K562 (cell line): ENCODE measurements around the gene CTPS1. TPM values are rescaled to one million over a fixed set of nuclear protein-coding genes. Genes with fewer than 3 reads are reported as not detected.

ENCODE experiments used
- ATAC-seq: fragments of 200-7000 bp; cut with Tn5 transposase; 3 replicates; pipeline ENCODE4 v1.9.1; 2020; ENCODE audit warnings: moderate library complexity
- BruUV-seq: library from RNA; stranded (reverse); fragments of 400-500 nt; replicated peaks from 2 replicates; lab custom pipeline; 2021; lab: Mats Ljungman, UMichigan
- CTCF ChIA-PET: fragments of 300-600 bp; formaldehyde crosslinking; extraction: SDS; loops from one replicate; lab custom pipeline; 2021; ENCODE audit warnings: low intra/inter-chr PET ratio; lab: Yijun Ruan, JAX
- POLR2A ChIA-PET: fragments of 300-600, 350-650 bp; sonication (Branson Sonifier 250); formaldehyde crosslinking; extraction: SDS; loops from one replicate; lab custom pipeline; 2021; ENCODE audit warnings: antibody characterized with exemption, inconsistent platforms; lab: Yijun Ruan, JAX
- DNase-seq, 4 experiments: peaks; one replicate each; pipeline versions ENCODE4 v3.0.0 to v3.0.0-alpha.2; 2011 to 2018; ENCODE audit warnings: low spot score in 3 of 4, mixed read lengths in 3 of 4; ENCODE audit errors: extremely low read depth in 1 of 4
- FAIRE-seq: peaks from 2 replicates; lab custom pipeline; 2011; peaks lifted over from hg19 to GRCh38; lab: Jason Lieb, UNC
- H2AFZ ChIP-seq: 2 replicates; pipeline ENCODE4 v1.6.0; 2011; ENCODE audit warnings: low read depth, low read length, control low read depth, inconsistent platforms
- H3K27ac ChIP-seq: fragments of 200-600 bp; 3 replicates; pipeline ENCODE4 v1.8.0; 2011; ENCODE audit warnings: low read depth, mild to moderate bottlenecking, control low read depth, inconsistent platforms, low read length, moderate library complexity, mixed read lengths; ENCODE audit errors: extremely low read depth
- H3K27me3 ChIP-seq, 2 experiments: fragments of 300-600 bp in 1 of 2; 2 replicates in 1 of 2; 3 replicates in 1 of 2; pipeline versions ENCODE4 v1.6.0 to v1.8.0; 2011; ENCODE audit warnings: inconsistent platforms in 2 of 2, low read length in 2 of 2, mild to moderate bottlenecking in 1 of 2, mixed read lengths in 1 of 2, moderate library complexity in 1 of 2; ENCODE audit not compliant: control insufficient read depth in 2 of 2, insufficient read depth in 2 of 2
- H3K36me3 ChIP-seq: fragments of 300-600 bp; 3 replicates; pipeline ENCODE4 v1.8.0; 2011; ENCODE audit warnings: mild to moderate bottlenecking, low read length, inconsistent platforms; ENCODE audit not compliant: control insufficient read depth, insufficient read depth
- H3K4me1 ChIP-seq, 2 experiments: fragments of 200-600 bp in 1 of 2; replicated peaks in 1 of 2; 2 replicates in 1 of 2; 3 replicates in 1 of 2; pipeline versions ENCODE4 v1.5.1 to v1.8.0; 2011; ENCODE audit warnings: inconsistent platforms in 2 of 2, low read length in 2 of 2, mild to moderate bottlenecking in 1 of 2, mixed read lengths in 1 of 2, moderate library complexity in 1 of 2; ENCODE audit not compliant: control insufficient read depth in 2 of 2, insufficient read depth in 2 of 2
- H3K4me2 ChIP-seq: 2 replicates; pipeline ENCODE4 v1.6.1; 2011; ENCODE audit warnings: low read length, control low read depth, inconsistent platforms, mixed read lengths; ENCODE audit not compliant: insufficient read depth
- H3K4me3 ChIP-seq: fragments of 200-600 bp; sonication (generic), shearing (Covaris generic); 2 replicates; pipeline ENCODE4 v1.5.1; 2016; ENCODE audit warnings: control low read depth, inconsistent platforms
- H3K79me2 ChIP-seq: fragments of 200-600 bp; 3 replicates; pipeline ENCODE4 v1.8.0; 2011; ENCODE audit warnings: low read length, inconsistent platforms; ENCODE audit not compliant: control insufficient read depth, insufficient read depth
- H3K9ac ChIP-seq, 2 experiments: 2 replicates each; pipeline versions ENCODE4 v1.6.0 to v1.6.1; 2011; ENCODE audit warnings: low read depth in 2 of 2, low read length in 2 of 2, control low read depth in 1 of 2, inconsistent platforms in 1 of 2, mild to moderate bottlenecking in 1 of 2, mixed read lengths in 1 of 2; ENCODE audit not compliant: insufficient read depth in 1 of 2
- H3K9me1 ChIP-seq: one replicate; pipeline ENCODE4 v1.6.0; 2011; ENCODE audit warnings: inconsistent platforms, mild to moderate bottlenecking, low read length, moderate library complexity; ENCODE audit not compliant: control insufficient read depth, insufficient read depth
- H3K9me3 ChIP-seq: replicated peaks from 2 replicates; pipeline ENCODE4 v1.5.1; 2011; ENCODE audit warnings: low read depth, low read length, inconsistent platforms; ENCODE audit not compliant: control insufficient read depth, insufficient read depth
- H4K20me1 ChIP-seq: replicated peaks from 2 replicates; pipeline ENCODE4 v1.6.1; 2011; ENCODE audit warnings: low read length, inconsistent platforms, mixed read lengths; ENCODE audit not compliant: control insufficient read depth, insufficient read depth
- ETS2 ChIP-seq: IDR thresholded peaks from 2 replicates; pipeline ENCODE4 v1.6.1; 2016; ENCODE audit warnings: borderline replicate concordance, missing genetic modification characterization, mild to moderate bottlenecking, moderate library complexity, missing compliant biosample characterization; ENCODE audit not compliant: poor library complexity, severe bottlenecking
- GTF2A2 ChIP-seq: IDR thresholded peaks from 2 replicates; pipeline ENCODE4 v1.6.1; 2016; ENCODE audit warnings: mild to moderate bottlenecking, missing genetic modification characterization, missing compliant biosample characterization
- HMGXB4 ChIP-seq: sonication (generic); formaldehyde crosslinking; IDR thresholded peaks from 2 replicates; pipeline ENCODE4 v1.8.1; 2023; ENCODE audit warnings: mild to moderate bottlenecking, missing genetic modification reagents
- NR4A1 ChIP-seq, 2 experiments: fragments of 250-450 bp in 1 of 2; fragments of 450-650 bp in 1 of 2; sonication (Bioruptor Pico) in 1 of 2; IDR thresholded peaks; 2 replicates each; pipeline versions ENCODE4 v1.4.0 to v1.6.1; 2016 to 2020; ENCODE audit warnings: mild to moderate bottlenecking in 2 of 2, missing compliant biosample characterization in 1 of 2, missing genetic modification characterization in 1 of 2, moderate library complexity in 1 of 2
- RUNX1 ChIP-seq: sonication (generic); IDR thresholded peaks from 2 replicates; pipeline ENCODE4 v1.6.1; 2016; ENCODE audit warnings: antibody characterized with exemption, low read depth
- SAP30 ChIP-seq: fragments of 200-600 bp; sonication (generic); IDR thresholded peaks from 2 replicates; pipeline ENCODE4 v1.6.1; 2012; ENCODE audit warnings: borderline replicate concordance, low read depth, mild to moderate bottlenecking, moderate library complexity, low read length, control low read depth, inconsistent platforms; ENCODE audit not compliant: insufficient read depth, poor library complexity, severe bottlenecking
- THAP7 ChIP-seq: fragments of 250-450 bp; sonication (Bioruptor Pico); IDR thresholded peaks from 2 replicates; pipeline ENCODE4 v1.5.0; 2021
- ZNF217 ChIP-seq: sonication (generic); formaldehyde crosslinking; IDR thresholded peaks from 2 replicates; pipeline ENCODE4 v1.8.0; 2022; ENCODE audit warnings: mild to moderate bottlenecking, missing genetic modification reagents
- ZNF253 ChIP-seq: fragments of 250-450 bp; sonication (Bioruptor Pico); conservative IDR thresholded peaks from 2 replicates; pipeline ENCODE4 v1.6.1; 2021; ENCODE audit warnings: mild to moderate bottlenecking
- WGBS: fragments of 100-300 bp; shearing (Covaris generic); methylation state at CpG from one replicate; pipeline ENCODE4 v1.1.6; 2016; ENCODE audit warnings: low coverage, mixed read lengths; ENCODE audit not compliant: insufficient coverage; ENCODE audit errors: missing lambda C conversion rate; 5-methylcytosine and 5-hydroxymethylcytosine counted together
- in situ Hi-C: fragments of 300-500 bp; cut with MboI; formaldehyde crosslinking; loops from 4 replicates; pipeline ENCODE4 v1.15.0; 2018; ENCODE audit warnings: inconsistent platforms, mixed read lengths
- intact Hi-C: fragments of 100-400 bp; cut with micrococcal nuclease; formaldehyde crosslinking; loops from 2 replicates; pipeline ENCODE4 v1.14.2; 2022
- polyA plus RNA-seq, 8 experiments: library from polyadenylated mRNA; depleted of rRNA in 4 of 8; stranded (reverse) in 5 of 8; unstranded in 3 of 8; fragments of >200 nt; fragmentation: Nextera tagmentation in 2 of 8; fragmentation: Illumina TruSeq in 1 of 8; extraction: Ambion mirVana in 2 of 8; extraction: Trizol in 1 of 8; gene quantifications; 2 replicates each; pipeline versions ENCODE4 v1.2.1 to v1.2.3, GENCODE V29; 2011 to 2014; ENCODE audit warnings: inconsistent platforms in 1 of 8, missing spikeins in 1 of 8
- total RNA-seq, 7 experiments: library from RNA; depleted of rRNA in 6 of 7; stranded (reverse); fragments of >200 nt in 6 of 7; fragmentation: Illumina TruSeq in 2 of 7; extraction: Trizol in 2 of 7; gene quantifications; 2 replicates each; pipeline versions ENCODE4 v1.2.1 to v1.2.3, GENCODE V29; 2011 to 2021; ENCODE audit warnings: low replicate concordance in 1 of 7

The CTPS1 gene
- total and polyA plus RNA-seq, 9 of the 15 experiments (the other 6 are each of a cell fraction or from before 2014, with no cell fraction given), result 44.4 to 164 (median 87.7) TPM

- H3K4me3 ChIP-seq, result no peak overlapping the region
- ATAC-seq, result no peak
- H3K79me2 ChIP-seq, result no peaks in the 10 kb centered on the region
- no peaks in the 10 kb centered on the region for H3K27me3 ChIP-seq
- peaks cover 7% of the 10 kb centered on the region for H4K20me1 ChIP-seq
- peaks cover 4% of the 10 kb centered on the region for H3K9me1 ChIP-seq
- H3K9ac ChIP-seq, result no peak overlapping the region
- POLR2A ChIA-PET, result interaction anchor here (2.6 kb wide), 1 partner anchor 18 kb away, joined by 11 read pairs; the partner anchor contains the start of gene CTPS1
- in situ Hi-C loops, result no loop called here
- CTCF ChIA-PET, result no interaction called here
- no peak for DNase-seq
- no peak overlapping the region for H3K27ac ChIP-seq
- TF ChIP-seq RUNX1, result no peak
- no peak for TF ChIP-seq HMGXB4 (CRISPR knock-in tag)
- TF ChIP-seq ZNF217 (CRISPR knock-in tag), result no peak
- no peak for TF ChIP-seq THAP7 (CRISPR knock-in tag)
- no peak for TF ChIP-seq GTF2A2 (tag)
- no peak for TF ChIP-seq NR4A1 (CRISPR knock-in tag; IDR thresholded peaks at IDR 0.05)
- TF ChIP-seq NR4A1 (tag; IDR thresholded peaks at IDR 0.05), result no peak
- no peak for TF ChIP-seq SAP30
- TF ChIP-seq ZNF253 (CRISPR knock-in tag), result no peak
- TF ChIP-seq ETS2 (tag), result no peak
- peaks cover 8 to 10% of the 10 kb centered on the region in 2 experiments; a peak in 4 of 5 replicates for H3K4me1 ChIP-seq
- H3K36me3 ChIP-seq, result peaks cover 93% of the 10 kb centered on the region
- intact Hi-C loops, result no loop called here
- BruUV-seq, result no TSS peak
- H3K4me2 ChIP-seq, result no peak overlapping the region
- 94% methylated on average over 4 of the region's 4 CpGs for WGBS
- H2AFZ ChIP-seq, result no peak overlapping the region
- no peak for FAIRE-seq
- H3K9me3 ChIP-seq, result no peaks in the 10 kb centered on the region
Measured at GRCh38 chr1:40998668-40999067, 19.2 kb downstream of the CTPS1 start.
